Astrocyte of the cerebellum (primary cell): ENCODE measurements around the gene PCAT6.

Experiments used
- DNase-seq: peaks from one replicate; pipeline ENCODE4 v3.0.0-alpha.2; 2011; ENCODE audit warnings: low read depth
- H3K4me3 ChIP-seq: 2 replicates; pipeline ENCODE4 v1.5.1; 2011; ENCODE audit warnings: mild to moderate bottlenecking, low read depth, low read length, moderate library complexity
- CTCF ChIP-seq: IDR thresholded peaks from 2 replicates; pipeline ENCODE4 v1.5.1; 2012; ENCODE audit warnings: low read length, low read depth, moderate library complexity, mild to moderate bottlenecking; ENCODE audit errors: missing control alignments
- in situ Hi-C: cut with HindIII; loops from 2 replicates; pipeline ENCODE4 v1.10.0; 2017; ENCODE audit warnings: low sequenced_read_pairs

PCAT6 gene

GRCh38 chr1:202806845-202807450 lies 3.8 kb upstream of the PCAT6 start:
- in situ Hi-C loops = no loop called here
- no peak for DNase-seq
- H3K4me3 ChIP-seq = peak overlapping the region; percentile 88
- TF ChIP-seq CTCF = no peak

DNA sequence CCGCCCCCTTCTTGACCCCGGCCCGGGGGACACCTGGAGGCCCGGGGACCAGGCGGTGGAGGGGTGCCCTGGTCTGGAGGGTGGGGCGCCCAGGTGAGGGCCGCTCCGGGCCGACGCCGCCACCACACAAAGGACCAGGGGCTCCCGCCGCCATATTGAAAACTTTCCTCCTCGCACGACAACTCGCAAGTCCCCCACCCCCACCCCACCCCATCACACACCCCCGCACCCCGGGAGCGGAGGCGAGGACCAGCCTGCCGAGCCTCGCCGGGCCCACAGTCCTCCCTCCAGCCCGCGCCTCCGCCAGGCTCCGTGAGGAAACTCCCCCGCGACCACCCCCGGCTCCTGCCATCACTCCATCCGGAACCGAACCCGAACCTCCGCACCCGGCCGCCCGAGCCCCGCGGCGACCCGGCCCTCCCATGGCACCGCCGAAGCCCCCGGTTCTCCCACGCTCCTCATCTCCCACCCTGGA lies 3.3 kb upstream of the PCAT6 start:
- TF ChIP-seq CTCF = no peak
- peak overlapping the region; percentile 88 for H3K4me3 ChIP-seq
- in situ Hi-C loops = no loop called here
- DNase-seq = no peak

DNA sequence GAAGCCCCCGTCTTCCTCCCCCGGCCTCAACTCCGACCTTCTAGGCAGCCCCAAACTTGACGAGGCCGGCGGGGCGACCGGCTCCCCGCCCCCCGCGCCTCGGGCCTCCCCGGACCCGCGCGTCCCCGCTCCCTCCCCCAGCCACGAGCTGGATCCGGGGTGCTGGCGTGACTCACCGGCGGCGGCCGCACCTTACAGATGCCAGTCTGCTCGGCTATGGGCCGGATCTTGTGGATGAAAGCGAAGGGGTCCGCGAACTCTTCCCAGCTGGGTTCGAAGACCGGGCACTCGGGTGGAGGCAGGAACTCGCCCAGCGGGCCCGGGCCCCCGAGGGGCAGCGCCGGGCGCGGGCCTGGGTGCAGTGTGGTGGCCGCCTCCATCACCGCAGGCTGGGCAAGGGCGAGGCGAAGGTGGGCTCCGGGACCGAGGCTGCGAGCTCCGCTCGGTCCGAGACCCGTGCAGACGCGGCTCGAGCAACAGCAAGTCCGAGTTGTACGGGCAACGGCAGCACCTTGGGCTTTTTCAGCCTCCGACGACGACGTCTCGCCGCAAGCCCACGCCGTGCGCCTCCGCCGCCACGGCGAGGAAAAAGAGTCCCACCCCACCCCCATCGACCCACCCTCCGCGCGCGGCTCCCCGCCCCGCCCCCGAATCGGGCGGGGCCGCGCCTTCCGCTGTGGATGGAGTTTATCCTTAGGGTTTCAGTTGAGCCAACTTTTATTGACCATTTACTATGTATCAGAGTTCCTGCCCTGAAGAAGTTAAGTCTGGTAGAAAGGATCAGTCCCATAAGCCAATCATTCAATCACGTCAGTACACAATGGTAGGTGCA lies 2.6 kb upstream of the PCAT6 start, which contains the start of gene KDM5B:
Gene KDM5B, minus strand, starts transcription at position 496 of the 832 bp plus-strand sequence. Its CDS starts 116 bp downstream, at position 380.
- in situ Hi-C loops = no loop called here
- no peak for TF ChIP-seq CTCF
- DNase-seq = peak; percentile 31
- peak within 1 kb of the TSS; percentile 88 for H3K4me3 ChIP-seq

DNA sequence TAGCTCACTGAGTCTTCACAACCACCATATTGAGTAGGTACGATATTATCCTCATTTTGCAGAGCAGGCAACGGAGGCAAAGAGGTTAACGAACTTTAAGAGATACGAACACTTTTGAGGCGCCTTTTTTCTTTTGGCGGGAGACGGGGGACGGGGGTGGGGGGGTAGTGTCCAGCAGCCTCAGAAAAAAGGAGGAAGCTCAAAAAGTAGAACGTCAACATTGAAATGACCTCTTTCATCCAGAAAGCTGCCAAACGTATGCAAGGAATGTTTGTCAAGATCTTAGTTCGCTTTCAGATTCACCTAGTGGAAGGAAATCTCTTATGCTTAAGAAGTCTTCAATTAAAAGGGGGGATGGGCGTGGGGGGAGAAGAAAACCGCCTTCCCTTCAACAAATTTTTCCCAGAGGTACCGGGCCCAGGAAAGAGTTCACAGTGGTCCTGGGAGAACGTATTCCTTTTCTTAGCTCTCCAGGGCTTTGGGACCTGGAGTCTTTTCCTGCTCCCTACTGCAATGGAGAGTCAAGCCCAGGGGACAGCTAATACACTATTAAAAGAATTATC lies 1.1 kb upstream of the PCAT6 start:
- H3K4me3 ChIP-seq = no peak overlapping the region
- TF ChIP-seq CTCF = no peak
- DNase-seq = no peak
- in situ Hi-C loops = no loop called here

- H3K4me3 ChIP-seq = peak overlapping the region; percentile 79
- TF ChIP-seq CTCF = no peak
- DNase-seq = no peak
- in situ Hi-C loops = no loop called here
Observed at GRCh38 chr1:202810193-202810614, 550 bp upstream of the PCAT6 start.

GRCh38 chr1:202811296-202812175 lies 782 bp downstream of the PCAT6 start:
- peak overlapping the region; percentile 79 for H3K4me3 ChIP-seq
- DNase-seq = no peak
- TF ChIP-seq CTCF = no peak
- in situ Hi-C loops = no loop called here
